ENCODE results near the gene CAMK2A.

The CAMK2A gene

GRCh38 chr5:150325426-150325825, 35.9 kb upstream of the CAMK2A start:
- no peak for DNase-seq
- Histone ChIP-seq H3K27ac (no peak overlapping the region), H3K36me3 (no peaks in the 10 kb centered on the region), H3K9me3 (ENCODE audit: severe bottlenecking) (no peaks in the 10 kb centered on the region), H3K4me3 (ENCODE audit: low read depth, low read length) (no peak overlapping the region), H3K27me3 (ENCODE audit: insufficient read depth, low read depth, severe bottlenecking) (no peaks in the 10 kb centered on the region)
- no peak for TF ChIP-seq CTCF (IDR thresholded peaks at IDR 0.05; ENCODE audit: low read depth, low read length)

GRCh38 chr5:150323819-150324218, 34.2 kb upstream of the CAMK2A start:
- Histone ChIP-seq H3K27me3 (ENCODE audit: insufficient read depth, low read depth, severe bottlenecking) (no peaks in the 10 kb centered on the region), H3K4me3 (ENCODE audit: low read depth, low read length) (no peak overlapping the region), H3K27ac (no peak overlapping the region), H3K36me3 (no peaks in the 10 kb centered on the region), H3K9me3 (ENCODE audit: severe bottlenecking) (no peaks in the 10 kb centered on the region)
- TF ChIP-seq CTCF (IDR thresholded peaks at IDR 0.05; ENCODE audit: low read depth, low read length): no peak
- DNase-seq: no peak

GRCh38 chr5:150323092-150323491, 33.5 kb upstream of the CAMK2A start:
- no peak overlapping the region for H3K27ac ChIP-seq
- DNase-seq: no peak
- no peaks in the 10 kb centered on the region for H3K9me3 ChIP-seq (ENCODE audit: severe bottlenecking)
- no peak for TF ChIP-seq CTCF (IDR thresholded peaks at IDR 0.05; ENCODE audit: low read depth, low read length)
- no peaks in the 10 kb centered on the region for H3K27me3 ChIP-seq (ENCODE audit: insufficient read depth, low read depth, severe bottlenecking)
- no peak overlapping the region for H3K4me3 ChIP-seq (ENCODE audit: low read depth, low read length)
- no peaks in the 10 kb centered on the region for H3K36me3 ChIP-seq

- no peaks in the 10 kb centered on the region for H3K27me3 ChIP-seq (ENCODE audit: insufficient read depth, low read depth, severe bottlenecking)
- TF ChIP-seq CTCF (IDR thresholded peaks at IDR 0.05; ENCODE audit: low read depth, low read length): no peak
- no peaks in the 10 kb centered on the region for H3K36me3 ChIP-seq
- H3K27ac ChIP-seq: no peak overlapping the region
- H3K9me3 ChIP-seq (ENCODE audit: severe bottlenecking): no peaks in the 10 kb centered on the region
- no peak overlapping the region for H3K4me3 ChIP-seq (ENCODE audit: low read depth, low read length)
- no peak for DNase-seq
Measured at GRCh38 chr5:150322202-150322601, 32.6 kb upstream of the CAMK2A start.

GRCh38 chr5:150321784-150322183, 32.2 kb upstream of the CAMK2A start:
- Histone ChIP-seq H3K9me3 (ENCODE audit: severe bottlenecking) (no peaks in the 10 kb centered on the region), H3K27ac (no peak overlapping the region), H3K27me3 (ENCODE audit: insufficient read depth, low read depth, severe bottlenecking) (no peaks in the 10 kb centered on the region), H3K36me3 (no peaks in the 10 kb centered on the region), H3K4me3 (ENCODE audit: low read depth, low read length) (no peak overlapping the region)
- TF ChIP-seq CTCF (IDR thresholded peaks at IDR 0.05; ENCODE audit: low read depth, low read length): no peak
- no peak for DNase-seq

GRCh38 chr5:150321211-150321610, 31.6 kb upstream of the CAMK2A start:
- H3K27me3 ChIP-seq (ENCODE audit: insufficient read depth, low read depth, severe bottlenecking): no peaks in the 10 kb centered on the region
- no peak for DNase-seq
- H3K9me3 ChIP-seq (ENCODE audit: severe bottlenecking): no peaks in the 10 kb centered on the region
- H3K36me3 ChIP-seq: no peaks in the 10 kb centered on the region
- no peak overlapping the region for H3K27ac ChIP-seq
- no peak overlapping the region for H3K4me3 ChIP-seq (ENCODE audit: low read depth, low read length)
- no peak for TF ChIP-seq CTCF (IDR thresholded peaks at IDR 0.05; ENCODE audit: low read depth, low read length)

All from WERI-Rb-1 (cell line).